H1 (cell line): ENCODE measurements around the gene FOLR1. TPM values are rescaled to one million over a fixed set of nuclear protein-coding genes. Genes with fewer than 3 reads are reported as not detected.

Source experiments
- CTCF ChIA-PET: fragments of 300-600 bp; sonication (Branson Sonifier 250); formaldehyde crosslinking; loops from one replicate; lab custom pipeline; 2021; ENCODE audit not compliant: partially characterized antibody; lab: Charles Lee
- POLR2A ChIA-PET: fragments of 300-600 bp; sonication (Branson Sonifier 250); formaldehyde crosslinking; loops from one replicate; lab custom pipeline; 2021; ENCODE audit warnings: inconsistent platforms; ENCODE audit not compliant: partially characterized antibody; lab: Charles Lee
- DNase-seq, 2 experiments: peaks; one replicate each; pipeline versions ENCODE4 v3.0.0 to v3.0.0-alpha.2; 2010 to 2022; ENCODE audit warnings: low spot score in 2 of 2, low read depth in 1 of 2, mixed read lengths in 1 of 2
- FAIRE-seq: peaks from 2 replicates; lab custom pipeline; 2011; peaks lifted over from hg19 to GRCh38; lab: Jason Lieb, UNC
- H2AFZ ChIP-seq: 2 replicates; pipeline ENCODE4 v1.8.1; 2012; ENCODE audit warnings: low read length, inconsistent platforms
- H2AK5ac ChIP-seq: 2 replicates; pipeline ENCODE4 v1.6.1; 2013; ENCODE audit warnings: low read depth, low read length
- H2BK120ac ChIP-seq: replicated peaks from 2 replicates; pipeline ENCODE3; 2013; ENCODE audit warnings: low read depth, low read length, inconsistent platforms
- H2BK12ac ChIP-seq: 2 replicates; pipeline ENCODE4 v1.6.1; 2013; ENCODE audit warnings: low read depth, low read length
- H2BK15ac ChIP-seq: 2 replicates; pipeline ENCODE4 v1.6.1; 2013; ENCODE audit warnings: low read length
- H2BK20ac ChIP-seq: 2 replicates; pipeline ENCODE4 v1.6.1; 2013; ENCODE audit warnings: low read length
- H2BK5ac ChIP-seq: 2 replicates; pipeline ENCODE4 v1.6.1; 2013; ENCODE audit warnings: low read depth, low read length
- H3K14ac ChIP-seq: 2 replicates; pipeline ENCODE4 v1.6.1; 2013; ENCODE audit warnings: inconsistent platforms; ENCODE audit not compliant: insufficient read length
- H3K18ac ChIP-seq: 2 replicates; pipeline ENCODE4 v1.6.1; 2013; ENCODE audit warnings: low read length; ENCODE audit errors: extremely low read depth
- H3K23ac ChIP-seq: 2 replicates; pipeline ENCODE4 v1.6.1; 2013; ENCODE audit warnings: inconsistent platforms; ENCODE audit not compliant: insufficient read length
- H3K23me2 ChIP-seq: 2 replicates; pipeline ENCODE4 v1.6.1; 2013; ENCODE audit warnings: low read depth, low read length
- H3K27ac ChIP-seq: 2 replicates; pipeline ENCODE4 v1.6.1; 2011; ENCODE audit warnings: low read depth, low read length, inconsistent platforms
- H3K27me3 ChIP-seq, 4 experiments: replicated peaks in 1 of 4; 1 replicate in 1 of 4; 2 replicates in 3 of 4; pipeline versions ENCODE4 v1.6.1 to v1.8.1; 2011 to 2013; ENCODE audit warnings: low read length in 3 of 4, mild to moderate bottlenecking in 3 of 4, inconsistent platforms in 2 of 4, mixed read lengths in 2 of 4, moderate library complexity in 1 of 4; ENCODE audit not compliant: control insufficient read depth in 3 of 4, insufficient read depth in 3 of 4; ENCODE audit errors: extremely low read depth in 1 of 4
- H3K36me3 ChIP-seq, 4 experiments: 2 replicates each; pipeline versions ENCODE4 v1.6.1 to v1.8.1; 2011 to 2013; ENCODE audit warnings: mild to moderate bottlenecking in 4 of 4, low read length in 3 of 4, moderate library complexity in 2 of 4, control low read depth in 1 of 4, inconsistent platforms in 1 of 4; ENCODE audit not compliant: insufficient read depth in 4 of 4, control insufficient read depth in 2 of 4
- H3K4ac ChIP-seq: replicated peaks from 2 replicates; pipeline ENCODE3; 2013; ENCODE audit warnings: low read length, low read depth, mixed read lengths, inconsistent platforms; ENCODE audit not compliant: insufficient read length
- H3K4me1 ChIP-seq, 4 experiments: replicated peaks in 1 of 4; 1 replicate in 1 of 4; 2 replicates in 3 of 4; pipeline versions ENCODE4 v1.6.1 to v1.8.1; 2011 to 2013; ENCODE audit warnings: low read length in 3 of 4, inconsistent platforms in 2 of 4, mixed read lengths in 1 of 4; ENCODE audit not compliant: insufficient read depth in 4 of 4, control insufficient read depth in 3 of 4
- H3K4me2 ChIP-seq, 2 experiments: 2 replicates each; pipeline versions ENCODE4 v1.6.1 to v1.8.1; 2011 to 2013; ENCODE audit warnings: low read depth in 2 of 2, low read length in 2 of 2, control low read depth in 1 of 2, inconsistent platforms in 1 of 2, mild to moderate bottlenecking in 1 of 2; ENCODE audit not compliant: insufficient read depth in 1 of 2
- H3K4me3 ChIP-seq, 4 experiments: fragments of 200-600, 300-600 bp in 1 of 4; sonication (generic), shearing (Covaris generic), sonication (Bioruptor Twin) in 1 of 4; 2 replicates each; pipeline versions ENCODE4 v1.5.1 to v1.8.1; 2011 to 2016; ENCODE audit warnings: low read length in 4 of 4, low read depth in 3 of 4, control low read depth in 2 of 4, inconsistent platforms in 2 of 4, mild to moderate bottlenecking in 2 of 4, mixed read lengths in 1 of 4, moderate library complexity in 1 of 4; ENCODE audit not compliant: insufficient read depth in 2 of 4; ENCODE audit errors: extremely low read depth in 1 of 4
- H3K56ac ChIP-seq: replicated peaks from 2 replicates; pipeline ENCODE3; 2013; ENCODE audit warnings: low read depth, mild to moderate bottlenecking, mixed read lengths, low read length, inconsistent platforms; ENCODE audit not compliant: insufficient read length
- H3K79me1 ChIP-seq: 2 replicates; pipeline ENCODE4 v1.6.1; 2013; ENCODE audit warnings: low read depth, low read length, control low read depth
- H3K79me2 ChIP-seq, 2 experiments: 2 replicates each; pipeline versions ENCODE4 v1.6.1 to v1.8.1; 2012 to 2013; ENCODE audit warnings: low read length in 2 of 2, mild to moderate bottlenecking in 2 of 2, inconsistent platforms in 1 of 2; ENCODE audit not compliant: insufficient read depth in 2 of 2, control insufficient read depth in 1 of 2
- H3K9ac ChIP-seq, 4 experiments: replicated peaks in 1 of 4; 1 replicate in 1 of 4; 2 replicates in 3 of 4; pipeline versions ENCODE4 v1.6.1 to v1.8.1; 2011 to 2013; ENCODE audit warnings: low read depth in 3 of 4, low read length in 3 of 4, control low read depth in 2 of 4, mild to moderate bottlenecking in 2 of 4, moderate library complexity in 2 of 4, inconsistent platforms in 1 of 4; ENCODE audit errors: extremely low read depth in 1 of 4
- H3K9me3 ChIP-seq, 2 experiments: 2 replicates each; pipeline versions ENCODE4 v1.6.1 to v1.8.1; 2012 to 2013; ENCODE audit warnings: mild to moderate bottlenecking in 2 of 2, moderate library complexity in 2 of 2, control low read depth in 1 of 2, inconsistent platforms in 1 of 2, low read depth in 1 of 2, low read length in 1 of 2, mixed read lengths in 1 of 2; ENCODE audit not compliant: insufficient read depth in 2 of 2
- H4K20me1 ChIP-seq, 2 experiments: replicated peaks in 1 of 2; 2 replicates each; pipeline versions ENCODE3 to v1.8.1; 2011 to 2013; ENCODE audit warnings: inconsistent platforms in 2 of 2, low read length in 2 of 2, mild to moderate bottlenecking in 1 of 2; ENCODE audit not compliant: insufficient read depth in 2 of 2, control insufficient read depth in 1 of 2
- H4K5ac ChIP-seq: 2 replicates; pipeline ENCODE4 v1.6.1; 2013; ENCODE audit warnings: low read length, low read depth, mixed read lengths, inconsistent platforms; ENCODE audit not compliant: insufficient read length
- H4K8ac ChIP-seq: 2 replicates; pipeline ENCODE4 v1.8.0; 2013; ENCODE audit warnings: mild to moderate bottlenecking, moderate library complexity, low read length, inconsistent platforms; ENCODE audit not compliant: insufficient read depth; ENCODE audit errors: extremely low read depth
- H4K91ac ChIP-seq: replicated peaks from 2 replicates; pipeline ENCODE3; 2013; ENCODE audit warnings: low read length, mixed read lengths, inconsistent platforms; ENCODE audit not compliant: insufficient read length
- BRCA1 ChIP-seq: IDR thresholded peaks from 2 replicates; pipeline ENCODE4 v1.6.1; 2012; ENCODE audit warnings: low read depth, low read length, improper control_type of control experiment
- HDAC2 ChIP-seq, 2 experiments: fragments of 300-600 bp in 1 of 2; sonication (generic) in 1 of 2; IDR thresholded peaks; 2 replicates each; pipeline ENCODE4 v1.6.1; 2011 to 2012; ENCODE audit warnings: low read depth in 2 of 2, low read length in 2 of 2, mild to moderate bottlenecking in 2 of 2, moderate library complexity in 2 of 2, borderline replicate concordance in 1 of 2, inconsistent platforms in 1 of 2
- KDM4A ChIP-seq: IDR thresholded peaks from one replicate; pipeline ENCODE4 v1.7.1; 2012; ENCODE audit warnings: low read depth, mild to moderate bottlenecking, moderate library complexity, low read length, inconsistent platforms; ENCODE audit not compliant: severe bottlenecking
- POLR2A ChIP-seq, 2 experiments: IDR thresholded peaks; 1 replicate in 1 of 2; 2 replicates in 1 of 2; pipeline ENCODE4 v1.6.1; 2011; ENCODE audit warnings: low read depth in 2 of 2, low read length in 2 of 2, mild to moderate bottlenecking in 2 of 2; ENCODE audit errors: control extremely low read depth in 1 of 2
- RNF2 ChIP-seq: fragments of 200-900, 300-1000 bp; sonication (generic); IDR thresholded peaks from 2 replicates; pipeline ENCODE4 v1.7.1; 2016; ENCODE audit warnings: borderline replicate concordance, low read depth, mild to moderate bottlenecking, antibody characterized with exemption, low read length; ENCODE audit not compliant: poor library complexity, severe bottlenecking; ENCODE audit errors: missing control alignments
- SIN3A ChIP-seq, 2 experiments: IDR thresholded peaks in 1 of 2; conservative IDR thresholded peaks in 1 of 2; 2 replicates each; pipeline ENCODE4 v1.6.1; 2011 to 2012; ENCODE audit warnings: low read length in 2 of 2, improper control_type of control experiment in 1 of 2, low read depth in 1 of 2, mild to moderate bottlenecking in 1 of 2
- SUZ12 ChIP-seq: fragments of 200-600 bp; sonication (generic); IDR thresholded peaks from 2 replicates; pipeline ENCODE4 v1.6.1; 2012; ENCODE audit warnings: mild to moderate bottlenecking, inconsistent platforms, low read length, moderate library complexity, mixed read lengths
- TAF1 ChIP-seq: IDR thresholded peaks from 2 replicates; pipeline ENCODE4 v1.6.1; 2011; ENCODE audit warnings: mild to moderate bottlenecking, low read depth, low read length
- ZNF274 ChIP-seq: IDR thresholded peaks from 2 replicates; pipeline ENCODE4 v1.7.0; 2012; ENCODE audit warnings: low read length, borderline replicate concordance; ENCODE audit errors: extremely low read depth
- WGBS, 2 experiments: shearing (Covaris generic) in 1 of 2; methylation state at CpG; one replicate each; pipeline versions ENCODE4 v1.1.6 to v1.1.7; 2013 to 2015; ENCODE audit warnings: low lambda C conversion rate in 2 of 2, mixed read lengths in 2 of 2, inconsistent platforms in 1 of 2, low coverage in 1 of 2, missing lambda C conversion rate in 1 of 2; ENCODE audit not compliant: insufficient replicate concordance in 2 of 2, insufficient coverage in 1 of 2, insufficient read length in 1 of 2; ENCODE audit errors: extremely low coverage in 1 of 2, missing lambda C conversion rate in 1 of 2; 5-methylcytosine and 5-hydroxymethylcytosine counted together
- polyA plus RNA-seq, 7 experiments: library from polyadenylated mRNA; depleted of rRNA in 3 of 7; stranded (reverse) in 5 of 7; unstranded in 2 of 7; fragments of >200 nt in 5 of 7; fragments of 200-250 nt in 2 of 7; gene quantifications; 1 replicate in 5 of 7; 2 replicates in 1 of 7; 4 replicates in 1 of 7; pipeline versions ENCODE4 v1.2.1 to v1.2.3, GENCODE V29; 2011 to 2013; ENCODE audit warnings: missing spikeins in 2 of 7, mixed read lengths in 2 of 7
- total RNA-seq: library from RNA; stranded (reverse); fragmentation: NEBNext Ultra II Directional; extraction: Animal tissue kit (Norgen Biotek cat#: 25700); gene quantifications from 2 replicates; pipeline ENCODE4 v1.2.1, GENCODE V29; 2021

FOLR1 gene
- total and polyA plus RNA-seq, 2 of the 8 experiments (the other 6 are each of a cell fraction or from before 2014, with no cell fraction given), result 1.3 TPM; not detected in 1

DNA sequence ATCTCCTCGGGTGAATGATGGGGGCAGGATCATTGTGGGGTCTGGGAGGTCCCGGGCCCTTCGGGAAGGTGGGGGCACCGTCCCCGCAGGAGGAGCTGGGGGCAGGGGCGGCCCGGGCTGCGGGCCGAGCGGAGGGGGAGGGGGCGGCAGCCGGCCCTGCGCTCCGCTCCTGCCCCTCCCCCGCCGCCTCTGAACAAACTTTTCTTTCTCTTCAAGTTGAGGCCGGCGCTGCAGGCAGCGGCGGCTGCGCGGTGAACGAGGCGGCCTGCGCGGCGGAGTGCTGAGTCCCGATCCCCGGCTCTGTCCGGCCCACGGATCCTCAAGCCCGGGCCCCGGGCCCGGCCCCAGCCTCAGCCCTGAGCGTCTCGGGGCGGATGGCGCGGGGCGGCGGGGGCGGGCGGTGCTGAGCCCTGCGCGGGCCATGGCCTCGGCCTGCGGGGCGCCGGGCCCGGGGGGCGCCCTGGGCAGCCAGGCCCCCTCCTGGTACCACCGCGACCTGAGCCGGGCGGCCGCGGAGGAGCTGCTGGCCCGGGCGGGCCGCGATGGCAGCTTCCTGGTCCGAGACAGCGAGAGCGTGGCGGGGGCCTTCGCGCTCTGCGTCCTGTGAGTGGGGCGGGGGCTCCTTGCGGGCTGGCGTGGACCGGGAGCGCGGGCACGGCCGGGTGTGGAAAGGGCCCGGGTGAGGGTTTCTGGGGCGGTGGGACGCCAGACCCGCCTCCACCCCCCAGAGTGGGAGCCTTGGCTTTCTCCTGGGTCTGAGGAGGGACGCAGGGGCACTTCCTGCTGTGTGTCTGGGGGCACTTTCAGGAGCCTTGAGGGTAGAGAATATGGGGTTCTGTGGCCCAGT, 32.8 kb downstream of the FOLR1 start, which contains the start of gene INPPL1:
Gene INPPL1 (plus strand): TSS at position 204 of the 847 bp plus-strand sequence. CDS start 218 bp downstream, at position 422.
- Histone ChIP-seq H3K4me2 (peak within 1 kb of the TSS; percentile 84 to 95), H3K79me1 (peaks cover 6% of the 10 kb centered on the region), H3K79me2 (peaks cover 0 to 11% of the 10 kb centered on the region in 2 experiments; a peak in 2 of 4 replicates), H3K9ac (peak within 1 kb of the TSS; percentile 58 to 91 (median 67); a peak in 6 of 7 replicates), H2AFZ (no peak within 1 kb of the TSS), H3K9me3 (no peaks in the 10 kb centered on the region), H2BK12ac (peak within 1 kb of the TSS; percentile 87; the same call in 1 of the 2 replicates), H3K36me3 (peaks cover 8 to 17% (median 14%) of the 10 kb centered on the region in 4 experiments; a peak in 7 of 8 replicates), H2BK20ac (no peak within 1 kb of the TSS), H4K5ac (no peak within 1 kb of the TSS), H3K4me3 (peak within 1 kb of the TSS; percentile 69 to 89 (median 84)), H2BK5ac (peak within 1 kb of the TSS; percentile 81), H4K91ac (peak within 1 kb of the TSS; percentile 84), H3K23ac (no peak within 1 kb of the TSS), H3K56ac (peak within 1 kb of the TSS; percentile 93), H3K18ac (peak within 1 kb of the TSS; percentile 90), H3K4ac (peak within 1 kb of the TSS; percentile 57), H3K4me1 (peaks cover 10 to 11% (median 11%) of the 10 kb centered on the region in 4 experiments; a peak in 6 of 7 replicates), H3K23me2 (peaks cover 15% of the 10 kb centered on the region), H2AK5ac (no peak within 1 kb of the TSS), H4K20me1 (peaks cover 6 to 13% of the 10 kb centered on the region in 2 experiments), H2BK15ac (peak within 1 kb of the TSS; percentile 92), H3K14ac (no peak within 1 kb of the TSS), H3K27ac (peak within 1 kb of the TSS; percentile 60; the same call in 1 of the 2 replicates), H3K27me3 (no peaks in the 10 kb centered on the region), H2BK120ac (peak within 1 kb of the TSS; percentile 11), H4K8ac (peak within 1 kb of the TSS; percentile 68)
- 3% methylated on average over 34 of the region's 81 CpGs; no CpG with 5 or more reads in 1 of the 2 experiments for WGBS, 2 experiments
- DNase-seq (peak in 1 of 2 experiments; percentile 61), FAIRE-seq (no peak)
- CTCF ChIA-PET, result interaction anchor here (0.6 to 8.3 kb wide), 5 partner anchors 12 to 206 kb away, joined by 3 to 72 read pairs (median 3); no protein-coding TSS in a partner anchor
- POLR2A ChIA-PET, result interaction anchor here (0.6 to 9.9 kb wide), 13 partner anchors 9 to 557 kb away, joined by 3 to 160 read pairs (median 3); partner anchors contain the start of genes ANAPC15, FOLR2 and PHOX2A
- TF ChIP-seq RNF2, result peak; percentile 40
- TF ChIP-seq ZNF274, result no peak
- TF ChIP-seq BRCA1, result no peak
- TF ChIP-seq HDAC2 (IDR thresholded peaks at IDR 0.05; ENCODE audit: borderline replicate concordance in 1 of 2, low read depth in 2 of 2, low read length in 2 of 2), result no peak
- peak in 1 of 2 experiments; percentile 17; a peak in 1 of 3 replicates for TF ChIP-seq POLR2A (IDR thresholded peaks at IDR 0.05; ENCODE audit: control extremely low read depth in 1 of 2, low read depth in 2 of 2, low read length in 2 of 2)
- peak; percentile 15 for TF ChIP-seq KDM4A
- TF ChIP-seq TAF1, result peak; percentile 54; the same call in 1 of the 2 replicates
- TF ChIP-seq SUZ12, result peak; percentile 15; the same call in 1 of the 2 replicates
- peak in 1 of 2 experiments; percentile 44; a peak in 1 of 4 replicates for TF ChIP-seq SIN3A (conservative IDR thresholded peaks at IDR 0.05 in 1 of 2, IDR thresholded peaks at IDR 0.05 in 1 of 2; ENCODE audit: low read depth in 1 of 2, low read length in 2 of 2)
